Measurements from ENCODE around the gene VOPP1.
"Not testable (repeated sequence)": the region's sequence is repeated elsewhere in the genome, so short reads cannot be mapped to it uniquely, and the experiment has no call there.

VOPP1 gene

GRCh38 chr7:55514546-55515265, 57.6 kb downstream of the VOPP1 start:
- FAIRE-seq: no peak
- DNase-seq (ENCODE audit: insufficient read length, low spot score): no peak

GRCh38 chr7:55513868-55514267, 58.4 kb downstream of the VOPP1 start:
- DNase-seq (ENCODE audit: insufficient read length, low spot score) (no peak), FAIRE-seq (peak; percentile 37)

- DNase-seq (ENCODE audit: insufficient read length, low spot score): no peak
- FAIRE-seq: no peak
These were observed 59.6 kb downstream of the VOPP1 start for GRCh38 chr7:55512635-55513191.

GRCh38 chr7:55510621-55511020, 61.7 kb downstream of the VOPP1 start:
- no peak for DNase-seq (ENCODE audit: insufficient read length, low spot score)
- peak; percentile 64 for FAIRE-seq

- not testable (repeated sequence) for DNase-seq (ENCODE audit: insufficient read length, low spot score); FAIRE-seq
These were observed 62.1 kb downstream of the VOPP1 start for GRCh38 chr7:55510206-55510605.

GRCh38 chr7:55509322-55509721, 63.0 kb downstream of the VOPP1 start:
- peak; percentile 90 for FAIRE-seq

GRCh38 chr7:55508221-55509011, 63.9 kb downstream of the VOPP1 start:
- FAIRE-seq (no peak), DNase-seq (ENCODE audit: insufficient read length, low spot score) (no peak)

More at GRCh38 chr7:55509322-55509721, 63.0 kb downstream of the VOPP1 start:
- DNase-seq (ENCODE audit: insufficient read length, low spot score): no peak

- peak; percentile 37 for FAIRE-seq
- no peak for DNase-seq (ENCODE audit: insufficient read length, low spot score)
These were observed 64.6 kb downstream of the VOPP1 start for GRCh38 chr7:55507743-55508142.

GRCh38 chr7:55504967-55505658, 67.2 kb downstream of the VOPP1 start:
- no peak for FAIRE-seq
- DNase-seq (ENCODE audit: insufficient read length, low spot score): no peak

- no peak for DNase-seq (ENCODE audit: insufficient read length, low spot score)
These were observed 68.0 kb downstream of the VOPP1 start for GRCh38 chr7:55504093-55504859.

GRCh38 chr7:55502858-55503440, 69.4 kb downstream of the VOPP1 start:
- no peak for DNase-seq (ENCODE audit: insufficient read length, low spot score)
- no peak for FAIRE-seq

More at GRCh38 chr7:55504093-55504859, 68.0 kb downstream of the VOPP1 start:
- no peak for FAIRE-seq

GRCh38 chr7:55502124-55502857, 70.0 kb downstream of the VOPP1 start:
- DNase-seq (ENCODE audit: insufficient read length, low spot score) (no peak), FAIRE-seq (no peak)

GRCh38 chr7:55501611-55502010, 70.7 kb downstream of the VOPP1 start:
- FAIRE-seq: no peak

GRCh38 chr7:55500117-55500756, 72.1 kb downstream of the VOPP1 start:
- no peak for FAIRE-seq
- DNase-seq (ENCODE audit: insufficient read length, low spot score): no peak

More at GRCh38 chr7:55501611-55502010, 70.7 kb downstream of the VOPP1 start:
- no peak for DNase-seq (ENCODE audit: insufficient read length, low spot score)

- no peak for FAIRE-seq
These were observed 72.7 kb downstream of the VOPP1 start for GRCh38 chr7:55499591-55499990.

GRCh38 chr7:55498770-55499169, 73.5 kb downstream of the VOPP1 start:
- no peak for DNase-seq (ENCODE audit: insufficient read length, low spot score)
- FAIRE-seq: no peak

More at GRCh38 chr7:55499591-55499990, 72.7 kb downstream of the VOPP1 start:
- no peak for DNase-seq (ENCODE audit: insufficient read length, low spot score)

- FAIRE-seq: no peak
- DNase-seq (ENCODE audit: insufficient read length, low spot score): no peak
These were observed 74.2 kb downstream of the VOPP1 start for GRCh38 chr7:55498142-55498541.

GRCh38 chr7:55497521-55497920, 74.8 kb downstream of the VOPP1 start:
- DNase-seq (ENCODE audit: insufficient read length, low spot score) (no peak), FAIRE-seq (no peak)

- DNase-seq (ENCODE audit: insufficient read length, low spot score) (no peak), FAIRE-seq (no peak)
These were observed 75.4 kb downstream of the VOPP1 start for GRCh38 chr7:55496906-55497305.

Measured in GM19239 (cell line).